Mammary epithelial cell (primary cell): ENCODE measurements around the gene GPALPP1.

Experiments
- EZH2 ChIP-seq: IDR thresholded peaks from 2 replicates; pipeline ENCODE4 v1.6.1; 2012; ENCODE audit warnings: low read length, inconsistent platforms, borderline replicate concordance
- TF ChIP-seq, protein P1 (sequence below), 2 donors: IDR thresholded peaks in 1 of 2; conservative IDR thresholded peaks in 1 of 2; 2 replicates each; pipeline ENCODE4 v1.5.1; 2011 to 2012; ENCODE audit warnings: inconsistent platforms in 2 of 2, low read length in 2 of 2, mild to moderate bottlenecking in 2 of 2, control low read depth in 1 of 2, low read depth in 1 of 2; ENCODE audit not compliant: insufficient read depth in 1 of 2; ENCODE audit errors: extremely low read depth in 1 of 2

DNA sequence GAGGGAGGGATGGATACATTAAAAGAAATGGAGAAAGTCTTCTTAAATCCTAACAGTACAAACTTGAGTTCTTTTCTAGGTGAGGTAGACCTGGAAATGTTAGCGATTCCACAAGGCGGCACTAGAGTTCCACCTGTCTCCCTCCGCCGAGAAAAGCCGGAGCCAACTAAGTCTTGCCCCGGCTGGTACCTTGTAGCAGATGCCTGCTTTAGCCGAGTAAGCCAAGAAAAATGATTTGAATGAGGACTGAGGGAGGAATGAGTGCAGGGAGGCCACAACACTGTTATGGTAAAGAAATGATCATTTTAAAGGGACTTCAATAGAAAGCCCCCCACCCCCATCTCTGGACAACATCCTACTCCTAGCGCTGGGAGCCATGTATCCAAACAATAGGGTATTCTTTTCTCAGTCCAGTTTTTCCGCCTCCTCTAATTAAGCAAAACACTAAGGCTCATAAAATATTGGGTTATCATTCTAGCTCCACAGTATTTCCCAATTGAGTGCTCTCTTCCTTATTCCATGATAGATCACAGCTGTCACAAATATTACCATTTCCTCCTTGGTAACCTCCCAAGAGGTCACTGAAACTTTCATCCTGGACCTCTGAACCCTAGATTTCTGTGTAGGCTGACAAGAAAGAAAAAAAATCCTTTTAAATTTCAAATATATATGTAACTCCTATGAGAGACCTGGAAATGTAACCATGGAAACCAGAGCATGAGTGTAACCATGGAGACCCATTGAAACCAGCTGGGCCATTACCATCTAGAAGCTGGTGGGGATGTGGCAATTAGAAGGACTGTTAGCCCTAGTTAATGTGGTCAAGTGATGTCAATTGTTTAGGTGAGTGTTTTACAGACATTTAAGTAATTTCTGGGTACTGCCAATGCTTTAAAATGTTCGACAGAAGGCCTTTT, 58.3 kb downstream of the GPALPP1 start:
- TF ChIP-seq, protein P1, sequence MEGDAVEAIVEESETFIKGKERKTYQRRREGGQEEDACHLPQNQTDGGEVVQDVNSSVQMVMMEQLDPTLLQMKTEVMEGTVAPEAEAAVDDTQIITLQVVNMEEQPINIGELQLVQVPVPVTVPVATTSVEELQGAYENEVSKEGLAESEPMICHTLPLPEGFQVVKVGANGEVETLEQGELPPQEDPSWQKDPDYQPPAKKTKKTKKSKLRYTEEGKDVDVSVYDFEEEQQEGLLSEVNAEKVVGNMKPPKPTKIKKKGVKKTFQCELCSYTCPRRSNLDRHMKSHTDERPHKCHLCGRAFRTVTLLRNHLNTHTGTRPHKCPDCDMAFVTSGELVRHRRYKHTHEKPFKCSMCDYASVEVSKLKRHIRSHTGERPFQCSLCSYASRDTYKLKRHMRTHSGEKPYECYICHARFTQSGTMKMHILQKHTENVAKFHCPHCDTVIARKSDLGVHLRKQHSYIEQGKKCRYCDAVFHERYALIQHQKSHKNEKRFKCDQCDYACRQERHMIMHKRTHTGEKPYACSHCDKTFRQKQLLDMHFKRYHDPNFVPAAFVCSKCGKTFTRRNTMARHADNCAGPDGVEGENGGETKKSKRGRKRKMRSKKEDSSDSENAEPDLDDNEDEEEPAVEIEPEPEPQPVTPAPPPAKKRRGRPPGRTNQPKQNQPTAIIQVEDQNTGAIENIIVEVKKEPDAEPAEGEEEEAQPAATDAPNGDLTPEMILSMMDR (conservative IDR thresholded peaks at IDR 0.05 in 1 of 2, IDR thresholded peaks at IDR 0.05 in 1 of 2; ENCODE audit: extremely low read depth in 1 of 2, insufficient read depth in 1 of 2, low read depth in 1 of 2, low read length in 2 of 2), result peak; percentile 92 to 94
- TF ChIP-seq EZH2, result no peak
